GM11168 (cell line): ENCODE measurements around the gene PFKP.
"Not testable (repeated sequence)": the region's sequence is repeated elsewhere in the genome, so short reads cannot be mapped to it uniquely, and the experiment has no call there.

Experiments
- in situ Hi-C: fragments of 300-500 bp; cut with MboI; formaldehyde crosslinking; loops from one replicate; pipeline ENCODE4 v1.12.0; 2022; ENCODE audit warnings: low sequenced_read_pairs; ENCODE audit not compliant: unreplicated experiment

Gene PFKP

GRCh38 chr10:3147117-3147820 lies 79.9 kb downstream of the PFKP start:
- in situ Hi-C loops: no loop called here

- in situ Hi-C loops: no loop called here
Observed at GRCh38 chr10:3148041-3148440, 80.7 kb downstream of the PFKP start.

GRCh38 chr10:3148994-3149393 lies 81.6 kb downstream of the PFKP start:
- in situ Hi-C loops: no loop called here

GRCh38 chr10:3149918-3150317 lies 82.6 kb downstream of the PFKP start:
- in situ Hi-C loops: no loop called here

- in situ Hi-C loops: no loop called here
Observed at GRCh38 chr10:3150366-3150765, 83.0 kb downstream of the PFKP start.

- in situ Hi-C loops: no loop called here
Observed at GRCh38 chr10:3150961-3151360, 83.6 kb downstream of the PFKP start.

GRCh38 chr10:3151889-3152565 lies 84.7 kb downstream of the PFKP start:
- in situ Hi-C loops: no loop called here

GRCh38 chr10:3152566-3152935 lies 85.2 kb downstream of the PFKP start:
- in situ Hi-C loops: no loop called here

GRCh38 chr10:3154666-3155065 lies 87.3 kb downstream of the PFKP start:
- in situ Hi-C loops: no loop called here

- in situ Hi-C loops: no loop called here
Observed at GRCh38 chr10:3159152-3159551, 91.8 kb downstream of the PFKP start.

- in situ Hi-C loops: no loop called here
Observed at GRCh38 chr10:3162533-3162932, 95.2 kb downstream of the PFKP start.

- in situ Hi-C loops: no loop called here
Observed at GRCh38 chr10:3163879-3164278, 96.5 kb downstream of the PFKP start.

GRCh38 chr10:3165196-3165595 lies 97.8 kb downstream of the PFKP start:
- in situ Hi-C loops: no loop called here

GRCh38 chr10:3166496-3167290 lies 99.3 kb downstream of the PFKP start:
- in situ Hi-C loops: no loop called here

- in situ Hi-C loops: no loop called here
Observed at GRCh38 chr10:3167611-3168330, 100.4 kb downstream of the PFKP start.

- in situ Hi-C loops: no loop called here
Observed at GRCh38 chr10:3169271-3169670, 101.9 kb downstream of the PFKP start.

GRCh38 chr10:3169673-3170072 lies 102.3 kb downstream of the PFKP start:
- in situ Hi-C loops: no loop called here

- in situ Hi-C loops: not testable (repeated sequence)
Observed at GRCh38 chr10:3171488-3171887, 104.1 kb downstream of the PFKP start.

- in situ Hi-C loops: no loop called here
Observed at GRCh38 chr10:3172081-3172445, 104.7 kb downstream of the PFKP start.

GRCh38 chr10:3172446-3173170 lies 105.3 kb downstream of the PFKP start, which contains the start of gene PITRM1:
PITRM1 (minus strand) TSS chr10:3172782; CDS start chr10:3172772, 10 bp downstream.
- in situ Hi-C loops: no loop called here
